Measurements from ENCODE around the gene TGFBR2. TPM values are rescaled to one million over a fixed set of nuclear protein-coding genes. Genes with fewer than 3 reads are reported as not detected.

Gene TGFBR2
- total and polyA plus RNA-seq, 10 of the 15 experiments (the other 5 are each of a cell fraction or from before 2014, with no cell fraction given): 0.02 to 0.98 (median 0.18) TPM; not detected in 1

GRCh38 chr3:30596152-30596551 is 10.2 kb upstream of the TGFBR2 start:
- Histone ChIP-seq H3K27me3 (replicated peaks in 1 of 2; ENCODE audit: control insufficient read depth in 2 of 2, insufficient read depth in 2 of 2, low read length in 1 of 2) (peaks cover 0 to 4% of the 10 kb centered on the region in 2 experiments; a peak in 1 of 4 replicates), H3K79me2 (ENCODE audit: control insufficient read depth, insufficient read depth, low read length) (no peaks in the 10 kb centered on the region), H3K9me3 (replicated peaks; ENCODE audit: control insufficient read depth, insufficient read depth, low read length) (no peaks in the 10 kb centered on the region), H3K4me1 (ENCODE audit: control insufficient read depth, insufficient read depth, low read length) (no peaks in the 10 kb centered on the region; the same call in 1 of the 2 replicates), H3K27ac (ENCODE audit: control insufficient read depth, insufficient read depth) (no peak overlapping the region), H3K4me2 (ENCODE audit: control insufficient read depth, insufficient read depth) (no peak overlapping the region), H3K9ac (ENCODE audit: control insufficient read depth, insufficient read depth, low read length) (no peak overlapping the region), H4K20me1 (ENCODE audit: control insufficient read depth, insufficient read depth) (no peaks in the 10 kb centered on the region), H2AFZ (ENCODE audit: control insufficient read depth, low read depth, low read length) (no peak overlapping the region), H3K4me3 (no peak overlapping the region), H3K36me3 (ENCODE audit: control insufficient read depth in 2 of 2, insufficient read depth in 2 of 2, low read length in 1 of 2) (no peaks in the 10 kb centered on the region)
- ATAC-seq (no peak), DNase-seq (ENCODE audit: low read depth, low spot score) (no peak), FAIRE-seq (no peak)
- no peak for TF ChIP-seq EED (IDR thresholded peaks at IDR 0.05; ENCODE audit: low read depth)
- no peak for TF ChIP-seq POLR2AphosphoS2 (IDR thresholded peaks at IDR 0.05; ENCODE audit: low read depth, low read length)
- no peak for TF ChIP-seq SMARCA5 (IDR thresholded peaks at IDR 0.05)
- no peak for TF ChIP-seq CTCF (IDR thresholded peaks at IDR 0.05 in 2 of 3, conservative IDR thresholded peaks at IDR 0.05 in 1 of 3; ENCODE audit: control insufficient read depth in 2 of 3, extremely low read depth in 1 of 3, insufficient read depth in 1 of 3, low read depth in 3 of 3, low read length in 3 of 3)
- no peak for TF ChIP-seq SP1 (IDR thresholded peaks at IDR 0.05; ENCODE audit: low read depth, low read length)
- TF ChIP-seq SPI1 (IDR thresholded peaks at IDR 0.05; ENCODE audit: borderline replicate concordance, insufficient read depth, low read depth, low read length): no peak
- TF ChIP-seq PRDM15 (CRISPR knock-in tag; IDR thresholded peaks at IDR 0.05): no peak
- no peak for TF ChIP-seq BCL3 (IDR thresholded peaks at IDR 0.05; ENCODE audit: borderline replicate concordance, insufficient read depth, low read depth, low read length, poor library complexity, severe bottlenecking)
- no peak for TF ChIP-seq ZNF24 (IDR thresholded peaks at IDR 0.05)
- TF ChIP-seq DPF2 (IDR thresholded peaks at IDR 0.05): no peak
- no peak for TF ChIP-seq ZNF592 (IDR thresholded peaks at IDR 0.05)
- ChIA-PET SMC1A (ENCODE audit: uncharacterized antibody, unreplicated experiment) (interaction anchor here (1.6 kb wide), 1 partner anchor 8 kb away, joined by 3 read pairs; no protein-coding TSS in a partner anchor), RAD21 (ENCODE audit: unreplicated experiment) (no interaction called here), CTCF (no interaction called here), POLR2A (no interaction called here)
- no TSS peak for BruUV-seq (replicated peaks)
- intact Hi-C loops (cut with micrococcal nuclease; ENCODE audit: unreplicated experiment) (no loop called here), in situ Hi-C loops (cut with MboI) (no loop called here)
- WGBS (ENCODE audit: insufficient coverage, insufficient replicate concordance, low lambda C conversion rate, missing lambda C conversion rate): 49% methylated on average over 4 of the region's 4 CpGs
